Measurements from ENCODE around the gene SERGEF. TPM values are rescaled to one million over a fixed set of nuclear protein-coding genes. Genes with fewer than 3 reads are reported as not detected.

SERGEF gene
- 16.6 and 17.3 TPM in 2 replicates for total RNA-seq

DNA sequence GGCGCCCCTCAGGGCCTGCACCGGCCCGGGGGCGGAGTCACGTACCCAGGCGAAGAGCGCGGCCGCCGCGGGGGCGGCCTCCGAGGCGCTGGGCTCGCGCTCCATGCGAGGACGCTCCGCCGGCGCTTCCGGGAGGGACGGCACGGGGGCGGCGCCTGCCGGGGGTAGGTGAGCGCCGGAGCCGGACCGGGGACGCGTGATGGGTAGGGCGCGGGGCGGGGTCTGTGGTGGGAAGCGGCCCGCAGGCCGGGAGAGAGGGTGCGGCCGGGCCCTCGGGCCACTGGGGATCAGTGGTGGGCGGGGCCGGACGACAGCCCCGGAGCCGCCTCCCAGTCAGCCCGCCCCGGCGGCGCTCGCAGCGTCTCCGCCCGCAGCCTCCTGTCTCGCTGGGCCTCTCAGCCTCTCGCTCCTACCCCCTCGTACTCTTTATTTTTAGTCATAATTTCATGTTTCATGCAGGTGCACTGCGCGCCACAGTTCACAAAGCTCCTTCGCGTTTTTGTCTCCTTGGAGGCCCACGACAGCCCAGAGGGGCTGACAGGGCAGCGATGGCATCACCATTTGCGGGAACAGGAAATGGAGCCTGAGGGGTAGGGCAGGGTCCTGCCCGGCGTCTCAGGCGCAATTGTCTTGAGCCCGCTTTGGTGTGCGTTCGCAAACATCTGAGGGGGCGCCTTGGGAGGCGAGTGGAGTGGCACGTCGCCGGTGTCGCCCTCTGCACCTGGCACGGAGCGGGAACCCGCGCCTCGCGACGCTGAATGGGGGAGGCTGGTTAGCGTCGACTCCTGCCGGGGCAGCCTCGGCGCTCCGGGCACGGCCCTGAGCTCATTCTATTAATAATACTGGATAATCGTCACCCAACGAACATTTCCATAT is at the start of gene SERGEF:
Gene SERGEF, minus strand, starts transcription at position 142 of the 876 bp plus-strand sequence. Its CDS starts 37 bp downstream, at position 105.

DNA sequence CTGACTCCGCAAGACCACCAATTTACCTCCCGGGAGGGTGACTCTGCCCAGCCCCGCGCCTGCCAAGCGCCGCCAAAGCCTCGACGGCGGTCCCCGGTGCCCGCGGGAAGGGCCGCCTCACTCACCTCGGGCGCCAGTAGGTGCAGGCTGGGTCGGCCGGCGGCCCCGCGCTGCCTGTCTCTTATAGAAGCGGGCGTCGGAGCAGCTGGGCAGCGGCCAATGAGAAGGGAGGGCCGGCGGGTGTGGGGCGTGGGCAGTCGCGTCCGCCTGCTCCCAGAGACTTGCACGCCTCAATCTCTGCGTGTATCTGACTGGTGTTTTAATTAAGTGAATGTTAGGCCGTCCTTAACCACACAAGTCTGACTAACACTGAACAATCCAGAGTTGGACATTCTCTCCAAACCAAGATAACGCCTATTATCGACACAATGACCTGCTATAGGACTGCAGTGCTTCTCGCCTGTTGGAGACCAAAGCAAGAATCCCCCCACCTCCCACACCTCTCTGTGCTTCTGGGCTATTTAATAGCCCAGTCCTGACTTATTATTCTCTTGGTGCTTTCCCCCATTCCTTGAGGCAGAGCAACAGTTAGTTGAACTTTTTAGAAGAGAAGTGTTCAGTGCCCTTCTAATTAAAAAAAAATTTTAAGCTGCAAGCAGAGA is 33.4 kb upstream of the SERGEF start, which contains the start of gene TPH1:
Gene TPH1, minus strand, starts transcription at position 154 of the 662 bp plus-strand sequence. CDS start 5,507 bp downstream, outside the sequence.

Other genes starting within 250 kb of the SERGEF start
- gene TPH1, start 33.2 kb upstream of the SERGEF start, total RNA-seq: under 0.01 and 0.05 TPM in 2 replicates
- gene SAAL1, start 93.0 kb upstream of the SERGEF start, total RNA-seq: 19.1 and 21.6 TPM in 2 replicates
- gene MRGPRX3, start 119.5 kb upstream of the SERGEF start, total RNA-seq: 0.21 TPM in 1 of 2 replicates, not detected in the other
- not detected in 2 replicates for gene MRGPRX4, start 159.8 kb upstream of the SERGEF start, total RNA-seq
- gene SAA4, start 223.8 kb upstream of the SERGEF start, total RNA-seq: 0.42 and 0.56 TPM in 2 replicates
- 4.7 and 11.7 TPM in 2 replicates for gene SAA2, start 235.6 kb upstream of the SERGEF start, total RNA-seq